ENCODE measurements around the gene SH3PXD2A.
"Not testable (repeated sequence)": the region's sequence is repeated elsewhere in the genome, so short reads cannot be mapped to it uniquely, and the experiment has no call there.

SH3PXD2A gene

GRCh38 chr10:103769176-103769575, 86.2 kb downstream of the SH3PXD2A start:
- no peak for DNase-seq

GRCh38 chr10:103768345-103768744, 87.0 kb downstream of the SH3PXD2A start:
- DNase-seq, result peak in 1 of 56 donors; percentile 5

- no peak for DNase-seq
These were observed 87.6 kb downstream of the SH3PXD2A start for GRCh38 chr10:103767756-103768155.

GRCh38 chr10:103766751-103767505, 88.4 kb downstream of the SH3PXD2A start:
- no peak for DNase-seq

GRCh38 chr10:103765981-103766380, 89.4 kb downstream of the SH3PXD2A start:
- peak in 1 of 56 donors; percentile 23 for DNase-seq

- no peak for DNase-seq
These were observed 90.2 kb downstream of the SH3PXD2A start for GRCh38 chr10:103765168-103765567.

GRCh38 chr10:103764296-103765088, 90.9 kb downstream of the SH3PXD2A start:
- no peak for DNase-seq

- peak in 4 of 56 donors; percentile 11 to 28 (median 14) for DNase-seq
These were observed 91.8 kb downstream of the SH3PXD2A start for GRCh38 chr10:103763374-103764202.

GRCh38 chr10:103762916-103763315, 92.5 kb downstream of the SH3PXD2A start:
- DNase-seq, result no peak

GRCh38 chr10:103762162-103762561, 93.2 kb downstream of the SH3PXD2A start:
- no peak for DNase-seq

GRCh38 chr10:103761075-103761920, 94.1 kb downstream of the SH3PXD2A start:
- no peak for DNase-seq

- not testable (repeated sequence) for DNase-seq
These were observed 95.1 kb downstream of the SH3PXD2A start for GRCh38 chr10:103760233-103760632.

- DNase-seq, result peak in 40 of 56 donors; percentile 7 to 79 (median 46)
These were observed 96.1 kb downstream of the SH3PXD2A start for GRCh38 chr10:103759100-103759781.

GRCh38 chr10:103758294-103758681, 97.1 kb downstream of the SH3PXD2A start:
- no peak for DNase-seq

GRCh38 chr10:103757531-103758293, 97.7 kb downstream of the SH3PXD2A start:
- peak in 5 of 56 donors; percentile 7 to 35 (median 22) for DNase-seq

- no peak for DNase-seq
These were observed 99.0 kb downstream of the SH3PXD2A start for GRCh38 chr10:103756277-103756869.

GRCh38 chr10:103752680-103753248, 102.6 kb downstream of the SH3PXD2A start:
- no peak for DNase-seq

- no peak for DNase-seq
These were observed 103.6 kb downstream of the SH3PXD2A start for GRCh38 chr10:103751667-103752290.
